Measurements from ENCODE around the gene GPX1.

DNA sequence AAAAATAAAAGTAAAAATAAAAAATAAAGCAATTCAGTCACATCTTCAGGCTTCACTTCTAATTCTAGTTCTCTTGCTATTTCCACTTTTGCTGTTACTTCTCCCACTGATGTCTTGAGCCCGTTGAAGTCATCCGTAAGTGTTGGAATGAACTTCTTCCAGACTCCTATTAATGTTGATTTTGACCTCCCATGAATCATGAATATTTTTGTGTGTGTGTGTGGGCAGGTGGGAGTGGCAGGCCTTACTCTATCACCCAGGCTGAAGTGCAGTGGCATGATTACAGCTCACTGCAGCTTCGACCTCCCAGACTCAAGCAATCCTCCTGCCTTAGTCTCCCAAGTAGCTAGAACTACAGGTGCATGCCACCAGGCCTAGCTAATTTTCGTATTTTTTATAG is 29.0 kb downstream of the GPX1 start:
- TF ChIP-seq, protein P1, sequence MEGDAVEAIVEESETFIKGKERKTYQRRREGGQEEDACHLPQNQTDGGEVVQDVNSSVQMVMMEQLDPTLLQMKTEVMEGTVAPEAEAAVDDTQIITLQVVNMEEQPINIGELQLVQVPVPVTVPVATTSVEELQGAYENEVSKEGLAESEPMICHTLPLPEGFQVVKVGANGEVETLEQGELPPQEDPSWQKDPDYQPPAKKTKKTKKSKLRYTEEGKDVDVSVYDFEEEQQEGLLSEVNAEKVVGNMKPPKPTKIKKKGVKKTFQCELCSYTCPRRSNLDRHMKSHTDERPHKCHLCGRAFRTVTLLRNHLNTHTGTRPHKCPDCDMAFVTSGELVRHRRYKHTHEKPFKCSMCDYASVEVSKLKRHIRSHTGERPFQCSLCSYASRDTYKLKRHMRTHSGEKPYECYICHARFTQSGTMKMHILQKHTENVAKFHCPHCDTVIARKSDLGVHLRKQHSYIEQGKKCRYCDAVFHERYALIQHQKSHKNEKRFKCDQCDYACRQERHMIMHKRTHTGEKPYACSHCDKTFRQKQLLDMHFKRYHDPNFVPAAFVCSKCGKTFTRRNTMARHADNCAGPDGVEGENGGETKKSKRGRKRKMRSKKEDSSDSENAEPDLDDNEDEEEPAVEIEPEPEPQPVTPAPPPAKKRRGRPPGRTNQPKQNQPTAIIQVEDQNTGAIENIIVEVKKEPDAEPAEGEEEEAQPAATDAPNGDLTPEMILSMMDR (IDR thresholded peaks at IDR 0.05), result no peak
- TF ChIP-seq POLR2A (IDR thresholded peaks at IDR 0.05) (no peak), EP300 (IDR thresholded peaks at IDR 0.05) (no peak)

Measured in tibial nerve (tissue), 4 donors.